Mucosa of descending colon (tissue), 3 donors: ENCODE measurements around the gene FAM222B. TPM values are rescaled to one million over a fixed set of nuclear protein-coding genes. Genes with fewer than 3 reads are reported as not detected.
A peak's percentile ranks its signal among the peaks of the same experiment; 100 is the strongest.

Experiments
- ATAC-seq: fragments of 200-7000 bp; cut with Tn5 transposase; one replicate; pipeline ENCODE4 v1.9.1; 2020; ENCODE audit warnings: mild to moderate bottlenecking, moderate library complexity
- DNase-seq, 3 donors: peaks; one replicate each; pipeline ENCODE4 v3.0.0-alpha.2; 2020
- H3K36me3 ChIP-seq: fragments of 200-600 bp; one replicate; pipeline ENCODE4 v1.8.0; 2021; ENCODE audit warnings: low read depth, mild to moderate bottlenecking
- H3K4me1 ChIP-seq: fragments of 200-600 bp; one replicate; pipeline ENCODE4 v1.8.0; 2021; ENCODE audit warnings: low read depth, mild to moderate bottlenecking
- H3K4me3 ChIP-seq: fragments of 200-600 bp; one replicate; pipeline ENCODE4 v1.8.0; 2021; ENCODE audit warnings: mild to moderate bottlenecking
- H3K9me3 ChIP-seq: fragments of 200-600 bp; one replicate; pipeline ENCODE4 v1.8.0; 2021; ENCODE audit warnings: mild to moderate bottlenecking
- intact Hi-C, 2 donors: fragments of 100-400 bp; cut with DNase I in 1 of 2; cut with micrococcal nuclease in 1 of 2; formaldehyde crosslinking; loops; one replicate each; pipeline versions ENCODE4 v1.11.0 to v1.11.1; 2022; cut with DNase I, micrococcal nuclease
- total RNA-seq, 3 donors: library from RNA; stranded (reverse); fragmentation: NEBNext Ultra II Directional in 2 of 3; extraction: Animal tissue kit (Norgen Biotek cat#: 25700) in 2 of 3; gene quantifications; one replicate each; pipeline versions ENCODE4 v1.2.1 to v1.2.4, GENCODE V29; 2021 to 2023
- TF ChIP-seq, protein P1 (sequence below): fragments of 200-600 bp; IDR thresholded peaks from one replicate; pipeline ENCODE4 v1.8.0; 2022; ENCODE audit warnings: antibody characterized with exemption, mild to moderate bottlenecking
- donor health status: DM: no; HTN: no; CAD: no; lungs with moderate emphysema.
- donor health status: DM: no; HTN: no; CAD: no.
- donor health status: DM: no; HTN: yes; CAD: no.

Gene FAM222B
- total RNA-seq, 3 donors from 2014 or later, result 25.3 to 40.0 (median 30.0) TPM

DNA sequence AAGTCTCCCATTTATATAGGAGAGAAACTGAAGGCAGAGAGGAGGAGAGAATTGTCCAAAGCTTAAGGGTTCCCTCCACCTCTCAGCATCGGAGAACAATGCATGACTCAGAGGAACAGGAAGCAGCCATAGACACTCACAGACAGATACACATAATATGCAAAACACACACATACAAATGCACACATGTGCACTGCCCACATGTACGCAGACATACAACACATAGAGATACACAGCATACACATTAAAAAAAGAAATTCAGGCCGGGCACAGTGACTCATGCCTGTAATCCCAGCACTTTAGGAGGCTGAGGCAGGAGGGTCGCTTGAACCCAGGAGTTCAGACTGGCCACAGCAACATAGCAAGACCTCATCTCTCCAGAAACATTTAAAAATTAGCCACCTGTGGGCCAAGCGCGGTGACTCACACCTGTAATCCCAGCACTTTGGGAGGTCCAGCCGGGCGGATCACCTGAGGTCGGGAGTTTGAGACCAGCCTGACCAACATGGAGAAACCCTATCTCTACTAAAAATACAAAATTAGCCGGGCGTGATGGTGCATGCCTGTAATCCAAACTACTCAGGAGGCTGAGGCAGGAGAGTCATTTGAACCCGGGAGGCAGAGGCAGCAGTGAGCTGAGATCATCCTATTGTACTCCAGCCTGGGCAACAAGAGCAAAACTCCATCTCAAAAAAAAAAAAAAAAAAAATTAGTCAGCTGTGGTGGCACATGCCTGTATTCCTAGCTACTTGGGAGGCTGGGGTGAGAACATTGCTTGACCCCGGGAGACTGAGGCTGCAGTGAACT lies 23.6 kb upstream of the FAM222B start:
- H3K9me3 ChIP-seq, result no peaks in the 10 kb centered on the region
- no peak overlapping the region for H3K4me3 ChIP-seq
- H3K4me1 ChIP-seq, result peaks cover 5% of the 10 kb centered on the region
- no peaks in the 10 kb centered on the region for H3K36me3 ChIP-seq
- DNase-seq, result no peak
- peak; percentile 63 for ATAC-seq
- TF ChIP-seq, protein P1, sequence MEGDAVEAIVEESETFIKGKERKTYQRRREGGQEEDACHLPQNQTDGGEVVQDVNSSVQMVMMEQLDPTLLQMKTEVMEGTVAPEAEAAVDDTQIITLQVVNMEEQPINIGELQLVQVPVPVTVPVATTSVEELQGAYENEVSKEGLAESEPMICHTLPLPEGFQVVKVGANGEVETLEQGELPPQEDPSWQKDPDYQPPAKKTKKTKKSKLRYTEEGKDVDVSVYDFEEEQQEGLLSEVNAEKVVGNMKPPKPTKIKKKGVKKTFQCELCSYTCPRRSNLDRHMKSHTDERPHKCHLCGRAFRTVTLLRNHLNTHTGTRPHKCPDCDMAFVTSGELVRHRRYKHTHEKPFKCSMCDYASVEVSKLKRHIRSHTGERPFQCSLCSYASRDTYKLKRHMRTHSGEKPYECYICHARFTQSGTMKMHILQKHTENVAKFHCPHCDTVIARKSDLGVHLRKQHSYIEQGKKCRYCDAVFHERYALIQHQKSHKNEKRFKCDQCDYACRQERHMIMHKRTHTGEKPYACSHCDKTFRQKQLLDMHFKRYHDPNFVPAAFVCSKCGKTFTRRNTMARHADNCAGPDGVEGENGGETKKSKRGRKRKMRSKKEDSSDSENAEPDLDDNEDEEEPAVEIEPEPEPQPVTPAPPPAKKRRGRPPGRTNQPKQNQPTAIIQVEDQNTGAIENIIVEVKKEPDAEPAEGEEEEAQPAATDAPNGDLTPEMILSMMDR, result no peak
- intact Hi-C loops, result no loop called here

GRCh38 chr17:28864991-28865849 lies 22.6 kb upstream of the FAM222B start:
- peak; percentile 80 to 81 (median 80) for DNase-seq
- peak; percentile 95 for ATAC-seq

GRCh38 chr17:28863953-28864352 lies 21.4 kb upstream of the FAM222B start:
- H3K9me3 ChIP-seq, result no peaks in the 10 kb centered on the region
- TF ChIP-seq, protein P1, result no peak
- H3K4me1 ChIP-seq, result peaks cover 5% of the 10 kb centered on the region
- no peaks in the 10 kb centered on the region for H3K36me3 ChIP-seq
- DNase-seq (no peak), ATAC-seq (no peak)
- intact Hi-C loops, result no loop called here
- no peak overlapping the region for H3K4me3 ChIP-seq

More at GRCh38 chr17:28864991-28865849, 22.6 kb upstream of the FAM222B start:
- H3K9me3 ChIP-seq, result no peaks in the 10 kb centered on the region
- H3K4me3 ChIP-seq, result no peak overlapping the region
- peaks cover 5% of the 10 kb centered on the region for H3K4me1 ChIP-seq
- TF ChIP-seq, protein P1, result no peak
- H3K36me3 ChIP-seq, result no peaks in the 10 kb centered on the region
- intact Hi-C loops, result no loop called here

GRCh38 chr17:28862561-28862960 lies 20.0 kb upstream of the FAM222B start:
- no peak for ATAC-seq
- DNase-seq, result no peak
- H3K36me3 ChIP-seq, result no peaks in the 10 kb centered on the region
- H3K4me3 ChIP-seq, result no peak overlapping the region
- H3K9me3 ChIP-seq, result no peaks in the 10 kb centered on the region
- intact Hi-C loops, result no loop called here
- TF ChIP-seq, protein P1, result no peak
- H3K4me1 ChIP-seq, result peaks cover 5% of the 10 kb centered on the region

DNA sequence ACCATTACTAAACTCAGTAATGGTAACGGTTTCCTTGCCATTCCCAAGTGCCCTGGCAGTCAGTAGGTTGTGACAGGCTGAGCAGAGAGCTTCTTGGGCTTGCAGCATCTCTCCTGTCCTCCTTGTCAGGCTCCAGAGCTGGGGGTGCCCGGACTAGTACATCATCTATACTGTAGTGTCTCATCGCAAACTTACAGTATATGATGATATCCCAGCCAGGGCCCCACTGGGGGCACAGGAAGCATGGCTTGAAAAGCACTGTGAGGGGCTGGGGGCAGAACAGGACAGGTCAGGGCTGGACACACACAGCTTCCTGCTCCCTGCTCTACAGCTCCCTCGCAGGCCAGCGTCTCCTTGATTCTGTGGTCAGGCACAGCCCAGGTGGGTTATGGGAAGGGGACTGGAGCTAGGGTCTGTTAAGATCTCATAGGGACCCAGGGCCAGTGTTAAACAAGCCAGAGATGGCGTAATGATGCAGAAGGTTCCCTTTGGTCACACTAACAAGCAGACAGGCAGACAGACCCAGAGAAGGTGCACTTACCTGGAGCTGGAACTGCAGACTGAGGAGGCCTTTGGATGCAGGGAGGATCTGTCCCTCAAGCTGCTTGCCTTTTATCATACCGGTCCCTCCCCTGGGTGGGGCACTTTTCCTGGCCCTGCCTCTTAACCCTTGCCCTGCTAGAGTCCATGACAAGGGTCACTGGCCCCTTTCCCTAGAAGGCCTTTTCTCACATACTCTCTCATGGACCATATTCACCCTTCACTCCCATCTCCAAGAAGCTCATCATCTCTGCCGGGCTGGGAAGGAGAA lies 19.0 kb upstream of the FAM222B start:
- Histone ChIP-seq H3K4me3 (no peak overlapping the region), H3K36me3 (no peaks in the 10 kb centered on the region), H3K4me1 (peaks cover 5% of the 10 kb centered on the region), H3K9me3 (no peaks in the 10 kb centered on the region)
- peak; percentile 15 for ATAC-seq
- peak in 1 of 3 donors; percentile 53 for DNase-seq
- intact Hi-C loops, result no loop called here
- TF ChIP-seq, protein P1, result no peak
